GM18951 (cell line): ENCODE data around the gene SLX4IP.

Source experiments
- POLR2A ChIP-seq: IDR thresholded peaks from 4 replicates; pipeline ENCODE4 v1.6.1; 2011; ENCODE audit warnings: mild to moderate bottlenecking; ENCODE audit not compliant: insufficient read length, insufficient read depth; ENCODE audit errors: extremely low read depth
- in situ Hi-C: fragments of 300-500 bp; cut with MboI; formaldehyde crosslinking; loops from one replicate; pipeline ENCODE4 v1.12.0; 2022; ENCODE audit warnings: low sequenced_read_pairs, mixed read lengths, inconsistent platforms; ENCODE audit not compliant: unreplicated experiment

Gene SLX4IP

DNA sequence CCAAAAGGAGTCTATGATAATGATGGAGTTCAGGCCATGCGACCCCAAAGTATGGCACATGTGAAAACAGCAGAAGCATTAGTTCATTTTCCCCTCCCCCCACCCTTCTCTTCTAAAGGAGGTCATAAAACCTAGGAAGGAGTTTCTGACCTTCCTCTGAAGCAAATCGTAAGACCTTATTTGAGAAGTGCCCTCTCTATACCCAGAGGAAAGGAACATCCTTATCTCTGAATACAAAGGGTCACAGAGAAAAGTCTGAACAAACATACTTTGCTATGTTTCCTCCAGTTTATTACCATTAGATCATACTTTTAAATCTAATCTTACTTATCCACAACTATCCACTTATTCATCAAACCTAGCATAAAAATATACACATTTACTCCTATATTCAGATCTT, 48.6 kb downstream of the SLX4IP start:
- no peak for TF ChIP-seq POLR2A
- in situ Hi-C loops = no loop called here

DNA sequence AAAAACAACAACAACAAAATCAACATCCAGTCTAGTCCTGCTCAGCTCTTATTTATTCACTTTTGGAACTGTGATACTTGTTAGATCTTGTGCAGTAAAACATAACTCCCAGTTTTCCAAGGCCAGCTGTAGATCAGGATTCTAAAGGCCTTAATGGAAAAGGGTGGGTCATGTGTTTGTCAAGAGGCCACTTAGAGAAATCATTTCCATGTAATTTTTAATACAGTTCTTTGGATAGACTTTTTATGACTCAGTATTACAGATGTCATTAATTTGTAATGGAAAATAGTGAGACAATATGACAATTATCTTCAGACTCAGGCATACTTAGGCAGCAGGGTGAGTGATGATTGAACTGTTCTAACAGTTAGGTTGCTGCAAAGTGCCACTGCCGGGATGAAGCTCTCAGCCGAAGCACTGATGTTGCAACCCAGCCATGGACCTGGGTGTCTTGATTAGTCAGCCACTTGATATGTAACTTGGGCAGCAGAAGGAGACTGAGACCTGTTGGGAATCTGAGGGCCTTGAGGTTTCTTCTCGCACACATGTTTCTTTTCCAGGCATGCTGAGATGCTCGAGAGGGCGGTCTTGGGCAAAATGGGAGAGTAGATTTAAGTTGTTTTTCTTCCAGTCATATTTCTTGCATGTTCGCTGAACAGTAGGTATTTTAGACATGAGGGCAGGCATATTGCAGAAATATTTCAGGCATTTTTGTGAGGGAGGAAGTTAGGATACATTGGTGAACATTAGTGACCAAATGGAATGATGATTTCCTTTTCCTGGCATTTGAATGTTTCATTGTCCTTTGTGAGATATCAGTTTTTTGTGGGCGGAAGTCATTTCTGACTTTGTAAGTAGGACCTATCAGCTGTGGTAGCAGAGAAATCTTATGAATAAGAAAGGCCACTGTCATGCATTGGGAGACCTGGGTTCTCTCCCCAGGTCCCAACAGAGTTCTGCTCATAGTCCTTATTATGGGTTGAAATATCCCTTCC, 52.3 kb downstream of the SLX4IP start:
- TF ChIP-seq POLR2A = no peak
- in situ Hi-C loops = no loop called here

DNA sequence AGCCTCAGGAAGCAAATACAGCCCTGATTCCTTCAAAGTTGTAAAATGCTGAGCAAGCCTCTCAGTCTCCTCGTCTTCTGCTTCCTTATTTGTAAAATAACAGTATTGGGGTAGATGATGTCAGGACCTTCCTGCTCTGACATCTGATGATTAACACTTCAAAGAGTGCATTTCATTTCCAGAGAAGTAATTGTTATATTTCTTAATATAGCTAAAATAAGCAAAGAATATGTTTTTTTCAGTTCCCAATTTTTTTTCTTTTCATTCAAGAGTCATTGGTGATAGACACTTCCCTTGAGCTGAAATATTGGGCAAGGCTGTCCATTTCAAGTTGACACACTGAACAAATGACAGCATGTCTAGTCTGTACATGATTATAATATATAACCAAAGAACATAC, 53.4 kb downstream of the SLX4IP start:
- in situ Hi-C loops = no loop called here
- no peak for TF ChIP-seq POLR2A

- in situ Hi-C loops = no loop called here
These were observed 54.7 kb downstream of the SLX4IP start for GRCh38 chr20:10489853-10490252.

DNA sequence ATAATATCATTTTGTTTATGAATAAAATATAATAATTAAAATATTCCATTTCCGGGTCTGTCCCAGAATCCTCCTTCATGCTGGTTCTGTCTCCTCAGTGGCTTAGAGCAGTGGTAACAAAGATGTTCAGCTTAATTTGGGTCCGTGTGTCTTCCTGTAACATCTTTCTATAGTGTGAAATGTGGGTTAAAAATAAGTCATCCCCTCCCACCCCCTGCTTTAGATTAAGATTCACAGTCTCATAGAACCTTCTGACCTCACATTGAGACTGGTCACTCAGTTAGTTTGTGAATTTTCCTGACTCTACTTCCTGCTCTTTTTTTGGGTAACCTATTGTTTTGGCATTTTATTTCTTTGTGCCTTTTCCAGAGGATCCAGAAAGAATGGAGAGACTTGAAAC, 55.2 kb downstream of the SLX4IP start:
- in situ Hi-C loops = no loop called here

More at GRCh38 chr20:10489853-10490252, 54.7 kb downstream of the SLX4IP start:
- no peak for TF ChIP-seq POLR2A

GRCh38 chr20:10490706-10491105, 55.6 kb downstream of the SLX4IP start:
- no peak for TF ChIP-seq POLR2A
- in situ Hi-C loops = no loop called here

More for the DNA sequence above, 55.2 kb downstream of the SLX4IP start:
- TF ChIP-seq POLR2A = no peak

GRCh38 chr20:10492065-10492464, 57.0 kb downstream of the SLX4IP start:
- TF ChIP-seq POLR2A = no peak
- in situ Hi-C loops = no loop called here

DNA sequence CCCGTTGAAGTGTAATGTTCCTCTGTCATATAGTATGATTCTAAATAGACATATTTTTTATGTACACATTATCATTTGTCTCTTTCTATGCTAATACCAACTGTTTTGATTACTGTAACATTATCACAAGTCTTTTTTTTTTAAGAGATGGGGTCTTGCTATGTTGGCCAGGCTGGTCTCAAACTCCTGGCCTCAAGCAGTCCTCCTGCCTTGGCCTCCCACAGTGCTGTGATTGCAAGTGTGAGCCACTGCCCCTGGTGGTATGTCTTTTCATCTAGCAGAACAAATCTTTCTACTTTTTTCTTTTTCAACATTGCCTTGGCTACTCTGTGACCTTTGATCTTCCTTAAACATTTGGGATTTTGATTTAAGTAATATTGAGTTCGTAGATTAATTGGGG, 57.7 kb downstream of the SLX4IP start:
- in situ Hi-C loops = no loop called here

DNA sequence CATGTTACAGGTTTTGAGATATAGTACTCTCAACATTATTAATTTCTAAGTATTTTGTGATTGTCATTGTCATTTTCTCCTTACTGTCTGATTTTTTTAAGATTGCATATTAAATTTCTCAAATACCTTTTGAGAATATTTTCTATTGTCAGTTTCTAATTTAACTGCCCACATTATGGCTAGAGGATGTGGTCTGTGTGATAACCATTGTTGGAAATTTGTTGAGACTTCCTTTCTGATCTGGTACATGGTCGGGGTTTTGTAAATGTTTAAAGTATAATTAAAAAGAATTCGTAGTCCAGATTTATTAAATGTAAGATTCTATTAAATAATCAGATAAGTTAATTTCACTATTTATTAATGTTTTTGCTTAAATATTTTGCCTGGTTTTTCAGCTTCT, 60.1 kb downstream of the SLX4IP start:
- no peak for TF ChIP-seq POLR2A
- in situ Hi-C loops = no loop called here

More for the DNA sequence above, 57.7 kb downstream of the SLX4IP start:
- no peak for TF ChIP-seq POLR2A

GRCh38 chr20:10496465-10496864, 61.4 kb downstream of the SLX4IP start:
- in situ Hi-C loops = no loop called here

GRCh38 chr20:10497283-10497682, 62.2 kb downstream of the SLX4IP start:
- in situ Hi-C loops = no loop called here
- no peak for TF ChIP-seq POLR2A

More at GRCh38 chr20:10496465-10496864, 61.4 kb downstream of the SLX4IP start:
- no peak for TF ChIP-seq POLR2A

DNA sequence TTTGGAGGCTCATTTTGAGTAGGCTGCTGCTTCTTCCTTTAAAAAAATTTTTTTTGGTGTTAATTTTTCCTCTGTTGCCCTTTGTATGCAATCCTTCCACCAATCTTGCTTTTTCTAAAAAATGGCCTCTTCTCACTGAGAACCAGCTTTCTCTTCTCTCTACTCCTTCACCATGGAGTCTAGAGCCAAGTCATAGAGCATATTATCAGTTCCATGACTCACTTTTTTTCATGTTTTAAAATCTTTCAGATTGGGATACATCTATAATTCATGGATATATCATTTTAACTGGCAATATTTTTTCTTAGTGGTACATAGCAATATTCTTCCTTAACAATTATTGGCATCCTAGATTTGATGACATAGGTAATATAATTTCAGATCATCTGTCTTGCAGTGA, 62.7 kb downstream of the SLX4IP start:
- no peak for TF ChIP-seq POLR2A
- in situ Hi-C loops = no loop called here

DNA sequence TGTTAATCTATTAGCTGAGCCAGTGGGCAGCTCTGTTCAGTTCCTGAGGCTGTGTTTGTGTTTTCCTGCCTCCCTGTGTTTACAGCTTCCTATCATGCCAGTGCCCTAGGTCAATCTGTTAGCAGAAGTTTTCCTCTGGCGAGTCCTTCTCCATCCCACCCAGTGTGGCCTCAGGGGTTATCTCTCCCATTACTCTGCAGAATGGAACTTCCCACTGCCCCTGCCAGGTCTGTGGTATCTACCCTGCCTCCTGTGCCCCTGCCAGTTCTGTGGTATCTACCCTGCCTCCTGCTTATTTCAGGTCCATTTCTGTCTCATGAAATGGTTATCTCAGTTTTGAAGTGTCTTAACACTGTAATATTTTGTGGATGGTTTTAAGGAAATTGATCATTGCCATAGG, 63.1 kb downstream of the SLX4IP start:
- TF ChIP-seq POLR2A = no peak
- in situ Hi-C loops = no loop called here

GRCh38 chr20:10501402-10501801, 66.3 kb downstream of the SLX4IP start:
- in situ Hi-C loops = no loop called here
- no peak for TF ChIP-seq POLR2A
